Measurements from ENCODE around the gene PREPL. TPM values are rescaled to one million over a fixed set of nuclear protein-coding genes. Genes with fewer than 3 reads are reported as not detected.
A peak's percentile ranks its signal among the peaks of the same experiment; 100 is the strongest.

The PREPL gene
- total RNA-seq, 1 experiment from 2014 or later, result 46.4 TPM

DNA sequence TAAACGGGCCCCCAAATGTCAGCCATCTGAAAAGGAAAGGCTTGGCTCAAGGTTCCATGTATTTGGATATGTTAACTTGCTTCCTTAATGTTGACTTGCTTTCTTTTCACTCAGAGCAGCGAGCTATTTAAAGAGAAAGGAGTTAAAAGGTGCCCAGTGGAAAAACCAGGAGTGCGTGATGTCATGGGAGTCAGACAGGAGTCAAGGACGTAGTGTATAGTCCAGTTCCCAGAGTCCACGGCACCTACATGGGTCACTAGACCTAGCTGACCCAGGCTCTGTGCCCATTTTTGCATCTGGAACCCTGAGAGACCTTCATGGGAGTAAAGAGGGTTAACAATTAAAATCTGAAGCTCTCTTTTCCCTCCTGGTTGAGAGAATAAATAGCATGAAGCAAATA, 66.2 kb downstream of the PREPL start:
- Histone ChIP-seq H3K4me1 (peaks cover 48% of the 10 kb centered on the region), H3K9me3 (no peaks in the 10 kb centered on the region), H3K4me3 (ENCODE audit: low read depth, low read length) (no peak overlapping the region), H3K36me3 (ENCODE audit: control insufficient read depth, insufficient read depth, low read length) (no peaks in the 10 kb centered on the region), H3K27me3 (replicated peaks; ENCODE audit: control insufficient read depth, insufficient read depth, low read length) (no peaks in the 10 kb centered on the region)
- TF ChIP-seq, protein P1, sequence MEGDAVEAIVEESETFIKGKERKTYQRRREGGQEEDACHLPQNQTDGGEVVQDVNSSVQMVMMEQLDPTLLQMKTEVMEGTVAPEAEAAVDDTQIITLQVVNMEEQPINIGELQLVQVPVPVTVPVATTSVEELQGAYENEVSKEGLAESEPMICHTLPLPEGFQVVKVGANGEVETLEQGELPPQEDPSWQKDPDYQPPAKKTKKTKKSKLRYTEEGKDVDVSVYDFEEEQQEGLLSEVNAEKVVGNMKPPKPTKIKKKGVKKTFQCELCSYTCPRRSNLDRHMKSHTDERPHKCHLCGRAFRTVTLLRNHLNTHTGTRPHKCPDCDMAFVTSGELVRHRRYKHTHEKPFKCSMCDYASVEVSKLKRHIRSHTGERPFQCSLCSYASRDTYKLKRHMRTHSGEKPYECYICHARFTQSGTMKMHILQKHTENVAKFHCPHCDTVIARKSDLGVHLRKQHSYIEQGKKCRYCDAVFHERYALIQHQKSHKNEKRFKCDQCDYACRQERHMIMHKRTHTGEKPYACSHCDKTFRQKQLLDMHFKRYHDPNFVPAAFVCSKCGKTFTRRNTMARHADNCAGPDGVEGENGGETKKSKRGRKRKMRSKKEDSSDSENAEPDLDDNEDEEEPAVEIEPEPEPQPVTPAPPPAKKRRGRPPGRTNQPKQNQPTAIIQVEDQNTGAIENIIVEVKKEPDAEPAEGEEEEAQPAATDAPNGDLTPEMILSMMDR (IDR thresholded peaks at IDR 0.05; ENCODE audit: insufficient read depth in 1 of 2, low read depth in 1 of 2, low read length in 1 of 2, severe bottlenecking in 1 of 2, unreplicated experiment in 1 of 2), result no peak
- H3K4me1 Mint-ChIP-seq (ENCODE audit: low read depth, unreplicated experiment), result peaks cover 44% of the 10 kb centered on the region
- H3K9me3 Mint-ChIP-seq (ENCODE audit: unreplicated experiment), result peaks cover 8% of the 10 kb centered on the region
- H3K4me3 Mint-ChIP-seq (ENCODE audit: unreplicated experiment), result peak overlapping the region; percentile 42
- no peaks in the 10 kb centered on the region for H3K27me3 Mint-ChIP-seq (ENCODE audit: insufficient read depth, unreplicated experiment)
- peaks cover 6% of the 10 kb centered on the region for H3K36me3 Mint-ChIP-seq (ENCODE audit: insufficient read depth, unreplicated experiment)
- peak overlapping the region; percentile 23 for H3K27ac Mint-ChIP-seq (ENCODE audit: unreplicated experiment)
- no TSS peak for BruUV-seq (replicated peaks)
- intact Hi-C loops (cut with micrococcal nuclease; ENCODE audit: unreplicated experiment), result loop anchor here (1.0 kb wide), 2 partner anchors 208 to 251 kb away; no protein-coding TSS in a partner anchor
- CTCF ChIA-PET, result interaction anchor here (0.7 to 2.4 kb wide), 11 partner anchors 12 to 257 kb away, joined by 3 to 21 read pairs (median 3); partner anchors contain the start of genes CAMKMT and PREPL
- no peak for DNase-seq
- POLR2A ChIA-PET, result interaction anchor here (0.9 kb wide), 1 partner anchor 170 kb away, joined by 3 read pairs; no protein-coding TSS in a partner anchor

DNA sequence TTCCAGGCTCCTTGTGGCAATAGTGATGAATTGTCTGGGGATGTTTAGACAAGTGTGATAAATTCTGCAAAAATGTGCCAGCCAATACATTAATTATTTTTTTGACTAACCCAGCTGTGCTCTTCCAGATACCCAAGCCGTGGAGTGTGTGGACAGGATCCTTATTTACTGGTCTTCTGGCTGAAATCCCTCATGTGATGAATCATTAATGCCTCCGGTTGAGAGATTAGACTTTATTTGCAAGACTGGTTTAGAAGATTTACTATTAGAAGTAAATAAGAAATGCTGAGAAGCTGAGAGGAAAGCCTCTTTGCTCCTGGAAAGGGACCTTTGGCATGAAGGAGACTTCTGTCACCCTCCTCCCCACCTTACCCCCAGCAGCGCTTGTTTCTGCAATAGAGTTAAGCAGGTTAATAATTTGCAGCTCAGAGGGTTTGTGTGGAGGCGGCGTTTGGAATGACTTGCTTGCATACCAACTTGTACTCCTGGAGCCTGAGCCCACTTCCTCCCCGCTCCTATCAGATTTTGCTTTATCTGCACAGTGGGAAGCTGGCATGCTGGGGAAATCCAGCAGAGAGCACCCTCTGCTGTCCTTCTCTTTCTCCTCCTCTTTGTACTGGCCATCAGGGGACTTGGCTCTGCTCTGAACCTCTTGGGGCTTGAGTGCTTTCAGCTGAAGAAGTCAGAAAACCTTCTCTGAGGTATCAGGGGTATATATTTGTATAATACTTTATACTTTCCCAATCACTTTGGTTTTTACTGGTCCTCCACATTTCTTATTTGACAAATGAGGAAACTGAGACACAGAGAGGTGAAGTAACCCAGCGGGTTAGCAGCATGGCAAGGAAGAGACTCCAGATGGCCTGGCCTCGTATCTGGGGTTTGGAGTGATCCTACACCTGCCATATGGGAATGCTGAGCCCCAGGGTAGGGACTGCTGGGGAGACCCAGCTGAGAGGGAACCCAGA, 69.7 kb downstream of the PREPL start:
- Mint-ChIP-seq H3K4me3 (ENCODE audit: unreplicated experiment) (peak overlapping the region; percentile 55), H3K36me3 (ENCODE audit: insufficient read depth, unreplicated experiment) (peaks cover 6% of the 10 kb centered on the region), H3K27ac (ENCODE audit: unreplicated experiment) (peak overlapping the region; percentile 62)

DNA sequence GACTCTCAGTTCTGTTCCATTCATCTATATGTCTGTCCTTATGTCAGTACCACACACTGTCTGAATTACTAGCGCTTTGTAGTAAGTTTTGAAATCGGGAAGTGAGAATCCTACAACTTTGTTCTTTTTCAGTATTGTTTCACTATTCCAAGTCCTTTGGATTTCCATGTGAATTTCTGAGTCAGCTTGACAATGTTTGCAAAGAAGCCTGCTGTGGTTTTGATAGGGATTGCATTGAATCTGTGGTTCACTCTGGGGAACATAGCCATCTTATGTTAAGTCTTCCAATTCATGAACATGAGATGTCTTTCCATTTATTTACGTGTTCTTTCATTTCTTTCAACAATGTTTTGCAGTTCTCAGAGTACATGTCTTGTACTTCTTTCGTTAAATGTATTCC, 71.0 kb downstream of the PREPL start:
- peaks cover 44% of the 10 kb centered on the region for H3K4me1 ChIP-seq
- Mint-ChIP-seq H3K36me3 (ENCODE audit: insufficient read depth, unreplicated experiment) (peaks cover 6% of the 10 kb centered on the region), H3K27ac (ENCODE audit: unreplicated experiment) (peak overlapping the region; percentile 62), H3K27me3 (ENCODE audit: insufficient read depth, unreplicated experiment) (no peaks in the 10 kb centered on the region), H3K4me1 (ENCODE audit: low read depth, unreplicated experiment) (peaks cover 40% of the 10 kb centered on the region), H3K9me3 (ENCODE audit: unreplicated experiment) (peaks cover 8% of the 10 kb centered on the region), H3K4me3 (ENCODE audit: unreplicated experiment) (no peak overlapping the region)
- CTCF ChIA-PET, result no interaction called here
- no peak for DNase-seq
- TF ChIP-seq, protein P1 (IDR thresholded peaks at IDR 0.05; ENCODE audit: insufficient read depth in 1 of 2, low read depth in 1 of 2, low read length in 1 of 2, severe bottlenecking in 1 of 2, unreplicated experiment in 1 of 2), result no peak
- POLR2A ChIA-PET, result no interaction called here
- no peaks in the 10 kb centered on the region for H3K27me3 ChIP-seq (replicated peaks; ENCODE audit: control insufficient read depth, insufficient read depth, low read length)
- no TSS peak for BruUV-seq (replicated peaks)
- no peaks in the 10 kb centered on the region for H3K36me3 ChIP-seq (ENCODE audit: control insufficient read depth, insufficient read depth, low read length)
- H3K9me3 ChIP-seq, result no peaks in the 10 kb centered on the region
- H3K4me3 ChIP-seq (ENCODE audit: low read depth, low read length), result no peak overlapping the region
- intact Hi-C loops (cut with micrococcal nuclease; ENCODE audit: unreplicated experiment), result loop anchor here (5.0 kb wide), 1 partner anchor 123 kb away; the partner anchor contains the start of gene PPM1B

More for the DNA sequence above, 69.7 kb downstream of the PREPL start:
- Mint-ChIP-seq H3K27me3 (ENCODE audit: insufficient read depth, unreplicated experiment) (no peaks in the 10 kb centered on the region), H3K4me1 (ENCODE audit: low read depth, unreplicated experiment) (peaks cover 45% of the 10 kb centered on the region), H3K9me3 (ENCODE audit: unreplicated experiment) (peaks cover 8% of the 10 kb centered on the region)
- POLR2A ChIA-PET, result interaction anchor here (1.1 to 1.6 kb wide), 2 partner anchors 70 to 123 kb away, joined by 3 to 6 read pairs; partner anchors contain the start of genes CAMKMT, PPM1B and PREPL
- Histone ChIP-seq H3K27me3 (replicated peaks; ENCODE audit: control insufficient read depth, insufficient read depth, low read length) (no peaks in the 10 kb centered on the region), H3K4me1 (peaks cover 52% of the 10 kb centered on the region), H3K36me3 (ENCODE audit: control insufficient read depth, insufficient read depth, low read length) (no peaks in the 10 kb centered on the region), H3K4me3 (ENCODE audit: low read depth, low read length) (0 out of 2 replicates have a peak overlapping the region, but pooled peaks have one; percentile 5), H3K9me3 (no peaks in the 10 kb centered on the region)
- CTCF ChIA-PET, result interaction anchor here (0.6 to 3.4 kb wide), 16 partner anchors 15 to 353 kb away, joined by 3 to 53 read pairs (median 6); partner anchors contain the start of genes CAMKMT and PPM1B
- intact Hi-C loops (cut with micrococcal nuclease; ENCODE audit: unreplicated experiment), result loop anchor here (1.0 to 5.0 kb wide), 5 partner anchors 47 to 247 kb away; partner anchors contain the start of gene PPM1B
- TF ChIP-seq, protein P1 (IDR thresholded peaks at IDR 0.05; ENCODE audit: insufficient read depth in 1 of 2, low read depth in 1 of 2, low read length in 1 of 2, severe bottlenecking in 1 of 2, unreplicated experiment in 1 of 2), result peak; percentile 78 to 87
- no TSS peak for BruUV-seq (replicated peaks)
- DNase-seq, result peak; percentile 92 to 97
